Fibroblast of upper back skin (primary cell): ENCODE data around the gene DAB2IP.

ENCODE experiments used
- DNase-seq: peaks from one replicate; pipeline ENCODE4 v3.0.0-alpha.2; 2013

DAB2IP gene

DNA sequence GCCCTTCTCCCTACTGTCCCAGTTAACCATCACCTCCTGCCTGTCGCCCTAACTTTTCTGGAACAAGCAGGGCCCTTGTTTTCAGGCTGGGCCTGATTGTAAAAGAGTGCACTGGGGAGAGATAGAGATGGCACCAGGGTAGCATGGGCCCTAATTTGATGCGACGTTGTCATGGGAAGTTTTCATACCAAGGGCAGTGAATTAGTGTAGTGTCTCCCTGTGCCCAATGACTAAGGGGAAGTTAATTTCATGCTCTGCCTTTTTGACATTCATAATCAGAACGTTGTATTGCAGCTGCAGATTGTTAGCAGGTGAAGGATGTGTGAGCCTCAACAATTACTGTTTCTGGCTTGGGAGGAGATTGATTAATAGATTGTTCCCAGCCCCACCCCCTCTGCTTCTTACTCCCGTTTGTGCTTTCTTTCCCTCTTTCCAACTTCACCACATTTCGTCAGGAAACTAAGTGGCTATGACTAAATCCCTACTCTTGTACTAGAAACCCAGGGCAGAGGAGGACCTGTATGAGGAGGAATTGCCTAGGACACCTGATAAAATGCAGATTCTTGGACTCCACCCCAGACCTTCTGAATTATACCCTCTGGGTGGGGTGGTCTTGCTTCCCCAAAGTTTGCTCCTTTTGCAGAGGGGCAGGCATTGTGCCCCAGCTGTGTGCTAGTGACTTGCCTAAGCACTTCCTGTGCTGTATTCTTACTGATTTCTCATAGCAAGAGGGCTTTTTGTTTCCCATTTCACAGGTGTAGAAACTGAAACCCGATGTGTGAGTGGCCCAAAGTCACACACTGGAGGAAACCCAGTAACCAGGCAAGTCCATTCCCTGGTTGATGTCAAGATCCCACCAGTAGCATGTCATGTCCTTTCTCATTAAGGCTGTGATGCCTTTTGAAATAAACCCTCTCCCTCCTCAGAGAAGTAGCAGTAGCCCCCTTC lies 56.3 kb downstream of the DAB2IP start:
- DNase-seq = no peak

GRCh38 chr9:121708768-121709488 lies 57.5 kb downstream of the DAB2IP start:
- DNase-seq = no peak

- DNase-seq = no peak
Observed at GRCh38 chr9:121709798-121710197, 58.4 kb downstream of the DAB2IP start.

DNA sequence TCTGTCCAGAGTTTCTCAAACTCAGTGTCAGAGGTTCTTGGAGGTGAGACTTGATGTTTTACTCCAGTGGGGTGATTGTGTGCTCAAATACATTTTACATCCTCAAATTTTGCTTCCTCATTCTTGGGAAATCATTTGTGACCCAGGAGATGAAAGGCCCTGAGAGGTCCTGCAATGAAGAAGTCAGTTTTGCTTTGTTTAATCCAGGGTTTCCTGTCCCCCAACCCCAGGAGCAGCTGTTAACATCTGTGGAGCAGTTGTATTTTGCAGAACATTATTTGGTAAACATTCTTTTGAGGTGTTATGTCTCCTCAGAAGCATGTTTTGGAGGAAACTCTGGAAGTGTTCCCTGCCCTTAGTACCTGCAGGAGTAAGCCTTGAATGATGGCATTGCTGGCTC lies 59.8 kb downstream of the DAB2IP start:
- DNase-seq = no peak

DNA sequence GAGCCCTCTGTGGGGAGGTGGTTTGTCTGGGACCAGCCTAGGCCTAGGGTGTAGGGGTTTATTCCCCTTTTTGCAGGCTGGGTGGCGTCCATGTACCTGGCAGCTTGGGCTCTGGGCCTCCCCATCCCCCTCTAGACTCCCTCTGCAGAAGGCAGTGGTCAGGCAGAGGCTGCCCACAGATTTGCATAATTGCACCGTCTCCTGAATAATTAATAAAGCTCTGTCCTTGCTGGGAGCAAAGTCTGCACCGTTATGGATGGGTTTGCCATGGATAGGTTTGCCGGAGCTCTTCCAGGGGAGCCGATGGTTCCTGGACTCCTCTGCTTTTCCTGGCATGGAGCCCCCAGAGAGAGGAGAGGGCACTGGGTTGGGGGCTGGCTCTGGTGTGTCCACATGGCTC lies 60.4 kb downstream of the DAB2IP start:
- DNase-seq = no peak

DNA sequence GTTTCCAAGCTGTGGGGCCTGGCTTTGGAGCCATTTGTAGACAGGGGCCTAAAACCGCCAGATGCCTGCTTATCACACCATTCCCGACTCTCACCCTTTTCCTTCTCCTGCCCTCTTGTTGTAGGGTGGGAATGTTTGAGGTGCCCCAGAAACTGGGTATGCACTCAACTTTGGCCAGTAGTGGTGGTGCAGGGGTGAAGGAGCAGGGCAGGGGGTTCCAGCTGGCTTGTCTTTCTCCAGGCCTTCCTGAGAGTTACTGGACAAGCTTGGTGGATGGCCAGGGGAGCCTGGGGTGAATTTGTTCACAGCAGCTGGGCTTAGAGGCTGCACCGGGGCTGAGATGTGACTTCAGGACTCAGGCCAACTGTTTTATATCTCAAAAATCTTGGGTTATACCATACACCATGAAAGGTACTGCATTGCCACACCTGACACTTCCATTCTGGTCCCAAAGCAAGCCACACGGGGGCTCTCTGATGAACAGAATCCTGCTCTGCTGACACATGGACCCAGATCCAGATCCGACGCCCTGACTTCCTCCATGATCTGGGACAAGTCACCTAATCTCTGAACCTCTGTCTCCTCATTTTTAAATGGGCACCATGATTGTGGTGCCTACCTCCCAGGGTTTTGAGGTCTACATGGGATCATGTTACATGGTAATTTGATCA lies 62.1 kb downstream of the DAB2IP start:
- no peak for DNase-seq

- DNase-seq = no peak
Observed at GRCh38 chr9:121714075-121714705, 62.8 kb downstream of the DAB2IP start.

DNA sequence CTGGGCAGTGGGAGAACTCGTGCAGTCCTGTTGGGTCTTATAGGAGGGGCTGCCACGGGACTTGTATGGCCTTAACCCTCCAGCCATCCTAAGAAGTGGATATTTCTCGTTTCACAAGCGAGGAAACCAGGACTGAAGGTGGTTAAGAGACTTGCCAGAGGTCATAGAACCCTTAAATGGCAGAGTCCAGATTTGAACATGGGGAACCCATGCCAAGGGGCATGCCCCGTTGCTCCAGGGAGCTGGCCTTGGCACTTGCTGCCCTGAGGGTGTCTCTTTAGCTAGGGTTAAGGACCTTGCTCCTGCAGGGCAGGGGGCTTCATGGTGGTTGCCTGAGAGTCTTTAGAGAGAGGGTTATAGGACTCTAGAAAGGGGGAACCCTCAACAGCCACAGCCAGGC lies 63.4 kb downstream of the DAB2IP start:
- DNase-seq = no peak

- DNase-seq = no peak
Observed at GRCh38 chr9:121717141-121717991, 65.9 kb downstream of the DAB2IP start.

DNA sequence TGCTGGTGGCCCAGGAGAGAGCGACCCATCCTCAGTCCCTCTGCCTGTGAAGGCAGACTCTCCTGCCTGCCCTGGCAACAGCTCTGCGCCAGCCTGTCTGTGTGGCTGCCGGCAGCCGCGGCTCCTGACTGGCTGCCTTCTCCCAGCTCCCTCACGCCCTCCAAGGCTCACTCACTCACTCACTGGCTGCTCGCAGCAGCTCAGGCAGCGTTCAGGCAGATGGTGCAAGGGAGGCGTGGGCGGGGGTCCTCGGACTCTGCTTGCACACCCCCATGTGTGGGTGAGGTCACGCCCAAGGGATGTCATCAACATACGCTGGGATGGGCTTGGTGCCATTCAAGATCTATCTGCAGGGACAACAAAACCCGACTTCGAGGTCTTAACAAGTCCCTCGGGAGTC lies 66.7 kb downstream of the DAB2IP start:
- DNase-seq = peak; percentile 31

- DNase-seq = no peak
Observed at GRCh38 chr9:121718501-121718900, 67.1 kb downstream of the DAB2IP start.

DNA sequence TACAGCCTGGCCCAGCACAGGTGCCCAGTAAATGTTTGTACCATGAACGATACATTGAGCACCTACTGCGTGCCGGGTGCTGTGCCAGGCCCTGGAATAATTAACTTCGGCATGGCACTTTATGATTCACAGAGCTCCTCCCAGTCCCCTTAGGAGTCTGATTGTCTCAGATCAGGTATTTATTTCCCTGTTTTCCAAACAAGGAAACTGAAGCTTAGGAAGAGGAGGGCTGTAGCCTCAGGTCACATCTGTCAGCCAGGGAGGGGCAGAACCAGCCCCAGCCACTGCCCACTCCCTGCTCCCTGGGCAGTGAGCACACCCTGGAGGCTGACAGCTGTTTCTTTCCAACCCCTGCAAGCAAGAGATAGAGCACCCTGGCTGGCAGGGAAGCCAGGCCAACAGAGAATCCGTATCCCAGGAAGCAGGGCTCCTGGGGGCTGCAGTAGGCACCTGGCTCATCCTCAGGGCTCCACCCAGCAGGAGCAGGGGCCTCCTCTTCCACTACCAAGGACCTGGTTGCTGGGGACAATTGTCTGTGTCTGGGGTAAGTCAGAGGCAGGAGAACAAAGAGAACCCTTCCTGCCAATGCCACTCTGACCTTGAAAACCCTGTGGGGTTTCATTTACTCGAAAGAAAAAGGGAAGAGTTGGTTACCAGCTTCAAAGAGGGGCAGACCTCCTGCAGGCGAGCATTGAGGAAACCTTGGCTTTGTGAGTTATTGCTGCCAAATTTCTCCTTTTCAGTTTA lies 69.0 kb downstream of the DAB2IP start:
- DNase-seq = no peak

DNA sequence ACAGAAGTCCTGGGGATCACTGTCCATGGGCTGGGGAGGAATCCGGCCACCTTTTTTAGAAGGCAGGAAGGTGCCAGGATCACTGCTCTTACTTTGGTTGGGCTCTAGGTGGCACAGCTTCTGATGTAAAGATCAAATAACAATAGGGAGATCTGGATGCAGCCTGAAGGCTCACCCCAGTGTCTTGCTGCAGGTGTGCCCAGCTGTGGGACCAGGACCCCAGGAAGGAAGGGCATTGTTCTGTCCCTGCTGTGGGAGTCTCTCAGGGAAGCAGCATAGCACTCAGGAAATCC lies 69.6 kb downstream of the DAB2IP start:
- no peak for DNase-seq

DNA sequence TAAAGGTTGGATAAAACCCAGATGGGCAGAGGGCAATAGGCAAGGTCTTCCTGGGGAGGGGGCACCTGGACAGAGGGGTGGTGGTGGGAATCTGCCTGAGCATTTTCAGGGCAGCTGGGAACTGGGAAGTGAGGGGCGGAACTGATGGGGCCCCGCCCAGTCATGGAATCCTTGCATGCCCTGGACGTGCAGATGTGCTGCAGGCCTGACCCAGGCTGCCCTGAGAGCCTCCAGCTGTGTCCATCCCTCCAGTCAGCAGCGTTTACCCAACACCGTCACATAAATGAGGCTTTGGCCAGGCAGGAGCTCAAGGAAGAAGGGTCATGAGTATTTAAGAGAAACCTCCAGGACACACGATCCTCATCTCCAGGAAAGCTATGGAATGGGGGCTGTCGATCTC lies 70.3 kb downstream of the DAB2IP start:
- DNase-seq = no peak

- peak; percentile 96 for DNase-seq
Observed at GRCh38 chr9:121725008-121725775, 73.8 kb downstream of the DAB2IP start.

GRCh38 chr9:121727295-121728020 lies 76.0 kb downstream of the DAB2IP start:
- no peak for DNase-seq

DNA sequence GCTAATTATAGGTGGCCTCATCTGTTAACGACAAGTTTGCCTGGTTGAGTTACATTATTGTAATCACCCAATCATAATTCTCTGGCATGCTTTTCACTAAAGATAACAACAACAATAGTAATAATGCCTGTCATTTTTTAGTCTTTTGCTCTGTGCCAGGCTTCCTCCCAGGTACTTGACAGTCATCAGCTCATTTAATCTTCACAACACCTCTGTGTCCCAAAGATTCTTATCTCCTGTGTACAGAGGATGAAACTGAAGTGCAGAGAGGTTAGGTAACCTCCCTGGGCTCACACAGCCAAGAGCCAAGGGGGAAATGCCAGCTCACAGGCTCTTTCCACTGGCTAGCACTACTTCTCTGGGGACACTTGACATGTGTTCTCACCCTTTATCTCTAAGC lies 77.5 kb downstream of the DAB2IP start:
- DNase-seq = no peak

DNA sequence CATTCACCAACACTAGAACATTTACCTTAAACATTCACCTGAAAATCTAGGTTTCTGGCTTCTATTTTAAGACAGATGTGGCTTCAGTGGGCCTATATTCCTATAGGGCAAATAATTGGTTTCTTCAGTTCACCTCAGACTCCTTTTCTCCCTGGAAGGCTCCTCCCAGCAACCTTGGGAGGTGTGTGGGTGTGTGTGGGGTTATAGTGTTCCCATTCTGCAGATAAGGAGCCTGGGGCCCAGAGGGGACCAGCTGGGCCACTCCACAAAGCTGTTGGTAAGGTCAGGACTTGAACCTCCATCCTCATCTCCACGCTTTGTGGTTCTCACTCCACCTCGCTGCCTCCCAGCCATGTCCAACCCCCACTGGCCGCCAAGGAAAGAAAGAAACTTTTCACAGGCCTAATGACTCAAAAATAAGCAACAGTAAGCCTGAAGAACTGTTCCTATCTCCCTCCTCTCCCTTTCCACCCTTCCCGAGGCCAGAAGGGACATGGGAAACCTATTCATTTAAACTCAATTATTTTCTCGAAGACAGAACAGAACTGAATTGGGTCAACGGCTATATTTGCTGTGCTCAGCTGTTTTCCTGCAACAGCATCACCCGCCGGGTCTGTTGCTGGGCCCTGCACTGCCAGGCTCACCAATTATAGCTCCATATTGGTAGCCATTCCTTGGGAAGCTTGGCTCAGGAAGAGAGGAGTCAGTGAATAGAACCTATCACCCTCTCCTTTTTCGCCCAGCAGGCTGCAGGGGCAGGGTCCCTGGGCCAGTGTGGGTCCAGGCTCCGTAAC lies 78.5 kb downstream of the DAB2IP start:
- DNase-seq = no peak

GRCh38 chr9:121731090-121731489 lies 79.7 kb downstream of the DAB2IP start:
- DNase-seq = no peak
